ENCODE results near the gene HPCAL1.
"Not testable (repeated sequence)": the region's sequence is repeated elsewhere in the genome, so short reads cannot be mapped to it uniquely, and the experiment has no call there.

HPCAL1 gene

GRCh38 chr2:10434886-10435819 is 132.4 kb downstream of the HPCAL1 start:
- Histone ChIP-seq H3K9ac (ENCODE audit: low read length) (no peak overlapping the region), H3K4me1 (ENCODE audit: control insufficient read depth, insufficient read depth, low read length) (no peaks in the 10 kb centered on the region), H3K27me3 (ENCODE audit: control insufficient read depth, insufficient read depth, low read length) (no peaks in the 10 kb centered on the region; the same call in 1 of the 2 replicates), H3K9me3 (ENCODE audit: control insufficient read depth, insufficient read depth, low read depth, low read length) (no peaks in the 10 kb centered on the region), H3K36me3 (ENCODE audit: control insufficient read depth, insufficient read depth, low read length) (peaks cover 8% of the 10 kb centered on the region), H3K27ac (ENCODE audit: low read depth, low read length) (no peak overlapping the region), H3K4me3 (ENCODE audit: low read depth, low read length) (no peak overlapping the region)

- H3K9me3 ChIP-seq (ENCODE audit: control insufficient read depth, insufficient read depth, low read depth, low read length), result no peaks in the 10 kb centered on the region
- H3K27me3 ChIP-seq (ENCODE audit: control insufficient read depth, insufficient read depth, low read length), result no peaks in the 10 kb centered on the region; the same call in 1 of the 2 replicates
- no peaks in the 10 kb centered on the region for H3K4me1 ChIP-seq (ENCODE audit: control insufficient read depth, insufficient read depth, low read length)
- H3K27ac ChIP-seq (ENCODE audit: low read depth, low read length), result no peak overlapping the region
- H3K9ac ChIP-seq (ENCODE audit: low read length), result no peak overlapping the region
- peaks cover 15% of the 10 kb centered on the region for H3K36me3 ChIP-seq (ENCODE audit: control insufficient read depth, insufficient read depth, low read length)
- H3K4me3 ChIP-seq (ENCODE audit: low read depth, low read length), result no peak overlapping the region
Measured at GRCh38 chr2:10435820-10436204, 133.1 kb downstream of the HPCAL1 start.

DNA sequence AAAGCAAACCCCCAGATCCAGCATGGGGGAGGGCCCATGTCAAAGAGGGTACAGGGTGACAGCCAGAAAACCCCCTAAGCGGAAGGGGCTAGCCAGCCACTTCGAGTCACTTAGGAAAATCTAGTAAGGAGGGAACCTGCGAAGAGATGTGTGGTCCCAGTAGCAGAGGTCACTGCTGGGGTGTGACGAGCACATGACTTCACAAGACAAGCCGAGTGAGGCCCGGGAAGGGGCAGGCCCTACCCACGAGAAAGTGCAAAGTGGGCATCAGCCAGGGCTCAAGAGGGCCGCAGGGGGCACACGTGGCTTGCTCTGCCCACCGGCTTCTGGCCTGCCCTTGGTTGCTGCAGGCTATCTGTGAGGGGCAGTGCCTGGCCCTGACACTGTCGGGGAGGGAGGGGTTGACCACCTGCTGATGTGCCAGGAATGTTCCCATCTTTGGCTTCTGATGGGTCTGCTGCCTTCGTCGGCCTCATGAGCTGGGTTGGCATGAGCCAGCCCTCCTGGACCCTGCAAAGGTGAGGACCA is 133.9 kb downstream of the HPCAL1 start:
- Histone ChIP-seq H3K4me1 (ENCODE audit: control insufficient read depth, insufficient read depth, low read length) (no peaks in the 10 kb centered on the region), H3K27ac (ENCODE audit: low read depth, low read length) (no peak overlapping the region), H3K36me3 (ENCODE audit: control insufficient read depth, insufficient read depth, low read length) (peaks cover 23% of the 10 kb centered on the region), H3K4me3 (ENCODE audit: low read depth, low read length) (no peak overlapping the region), H3K9me3 (ENCODE audit: control insufficient read depth, insufficient read depth, low read depth, low read length) (no peaks in the 10 kb centered on the region), H3K9ac (ENCODE audit: low read length) (no peak overlapping the region), H3K27me3 (ENCODE audit: control insufficient read depth, insufficient read depth, low read length) (no peaks in the 10 kb centered on the region; the same call in 1 of the 2 replicates)

GRCh38 chr2:10437806-10438205 is 135.1 kb downstream of the HPCAL1 start:
- no peaks in the 10 kb centered on the region for H3K9me3 ChIP-seq (ENCODE audit: control insufficient read depth, insufficient read depth, low read depth, low read length)

GRCh38 chr2:10438688-10439087 is 136.0 kb downstream of the HPCAL1 start:
- H3K4me3 ChIP-seq (ENCODE audit: low read depth, low read length), result no peak overlapping the region
- no peak overlapping the region for H3K27ac ChIP-seq (ENCODE audit: low read depth, low read length)
- no peaks in the 10 kb centered on the region for H3K27me3 ChIP-seq (ENCODE audit: control insufficient read depth, insufficient read depth, low read length)
- no peaks in the 10 kb centered on the region for H3K4me1 ChIP-seq (ENCODE audit: control insufficient read depth, insufficient read depth, low read length)
- H3K9me3 ChIP-seq (ENCODE audit: control insufficient read depth, insufficient read depth, low read depth, low read length), result no peaks in the 10 kb centered on the region
- H3K9ac ChIP-seq (ENCODE audit: low read length), result no peak overlapping the region
- H3K36me3 ChIP-seq (ENCODE audit: control insufficient read depth, insufficient read depth, low read length), result peaks cover 43% of the 10 kb centered on the region

More at GRCh38 chr2:10437806-10438205, 135.1 kb downstream of the HPCAL1 start:
- peaks cover 34% of the 10 kb centered on the region for H3K36me3 ChIP-seq (ENCODE audit: control insufficient read depth, insufficient read depth, low read length)
- no peak overlapping the region for H3K27ac ChIP-seq (ENCODE audit: low read depth, low read length)
- no peaks in the 10 kb centered on the region; the same call in 1 of the 2 replicates for H3K27me3 ChIP-seq (ENCODE audit: control insufficient read depth, insufficient read depth, low read length)
- H3K4me3 ChIP-seq (ENCODE audit: low read depth, low read length), result no peak overlapping the region
- no peaks in the 10 kb centered on the region for H3K4me1 ChIP-seq (ENCODE audit: control insufficient read depth, insufficient read depth, low read length)
- no peak overlapping the region for H3K9ac ChIP-seq (ENCODE audit: low read length)

DNA sequence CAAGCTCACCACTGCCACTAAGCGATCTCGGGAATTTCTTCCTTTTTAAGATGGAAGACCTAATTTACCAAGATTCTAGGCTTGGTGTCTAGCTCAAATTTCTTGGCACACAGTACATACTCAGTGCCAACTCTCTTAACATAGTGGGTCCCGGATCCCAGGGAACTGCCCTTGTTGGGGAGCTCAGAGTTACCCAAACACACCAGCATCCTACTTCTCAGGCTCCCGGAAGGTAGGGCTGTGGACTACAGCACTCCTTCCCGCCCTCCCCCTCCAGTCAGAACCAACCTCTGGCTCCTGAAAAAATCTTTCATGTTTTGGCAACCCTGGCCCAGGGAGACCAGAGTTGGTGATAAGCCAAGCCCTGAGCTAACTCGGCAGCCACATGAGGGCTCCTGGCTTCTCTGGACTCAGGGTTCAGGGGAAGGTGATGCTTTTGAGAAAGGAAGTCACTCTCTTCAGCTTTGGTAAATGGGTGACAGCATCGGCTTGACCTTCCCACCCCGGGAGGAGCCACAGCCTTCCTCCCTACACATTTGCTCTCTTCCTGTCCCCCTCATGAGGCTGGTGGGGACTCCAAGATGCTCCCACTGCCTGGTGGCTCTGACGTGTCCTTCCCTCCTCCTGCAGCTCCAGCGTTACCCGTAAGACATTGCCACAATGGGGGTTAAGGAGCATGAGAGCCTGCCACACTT is 136.6 kb downstream of the HPCAL1 start:
- H3K9me3 ChIP-seq (ENCODE audit: control insufficient read depth, insufficient read depth, low read depth, low read length), result no peaks in the 10 kb centered on the region
- H3K27me3 ChIP-seq (ENCODE audit: control insufficient read depth, insufficient read depth, low read length), result no peaks in the 10 kb centered on the region
- no peak overlapping the region for H3K4me3 ChIP-seq (ENCODE audit: low read depth, low read length)
- H3K27ac ChIP-seq (ENCODE audit: low read depth, low read length), result no peak overlapping the region
- H3K9ac ChIP-seq (ENCODE audit: low read length), result no peak overlapping the region
- H3K36me3 ChIP-seq (ENCODE audit: control insufficient read depth, insufficient read depth, low read length), result peaks cover 49% of the 10 kb centered on the region
- H3K4me1 ChIP-seq (ENCODE audit: control insufficient read depth, insufficient read depth, low read length), result no peaks in the 10 kb centered on the region

DNA sequence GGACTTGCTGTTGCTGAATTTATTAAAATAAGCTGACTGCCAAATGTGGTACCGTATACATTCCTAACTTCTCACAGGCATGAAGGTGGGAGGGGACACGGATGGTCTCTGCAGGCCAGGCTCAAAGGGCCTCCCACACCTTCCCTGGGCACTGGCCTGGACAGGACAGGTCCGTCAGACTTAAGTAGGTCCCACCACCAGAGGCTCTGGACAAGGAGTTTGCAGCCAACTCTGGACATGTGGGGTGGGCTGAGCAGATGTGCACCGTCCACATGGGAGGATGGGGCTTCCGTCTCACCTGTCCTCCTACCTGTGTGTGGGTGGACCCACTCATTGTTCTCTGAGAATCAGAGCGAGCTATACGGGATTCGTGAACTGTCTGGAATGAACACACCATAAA is 137.3 kb downstream of the HPCAL1 start:
- Histone ChIP-seq H3K4me3 (ENCODE audit: low read depth, low read length) (no peak overlapping the region), H3K4me1 (ENCODE audit: control insufficient read depth, insufficient read depth, low read length) (no peaks in the 10 kb centered on the region), H3K27ac (ENCODE audit: low read depth, low read length) (no peak overlapping the region), H3K27me3 (ENCODE audit: control insufficient read depth, insufficient read depth, low read length) (no peaks in the 10 kb centered on the region), H3K9me3 (ENCODE audit: control insufficient read depth, insufficient read depth, low read depth, low read length) (no peaks in the 10 kb centered on the region), H3K9ac (ENCODE audit: low read length) (no peak overlapping the region), H3K36me3 (ENCODE audit: control insufficient read depth, insufficient read depth, low read length) (peaks cover 56% of the 10 kb centered on the region)

DNA sequence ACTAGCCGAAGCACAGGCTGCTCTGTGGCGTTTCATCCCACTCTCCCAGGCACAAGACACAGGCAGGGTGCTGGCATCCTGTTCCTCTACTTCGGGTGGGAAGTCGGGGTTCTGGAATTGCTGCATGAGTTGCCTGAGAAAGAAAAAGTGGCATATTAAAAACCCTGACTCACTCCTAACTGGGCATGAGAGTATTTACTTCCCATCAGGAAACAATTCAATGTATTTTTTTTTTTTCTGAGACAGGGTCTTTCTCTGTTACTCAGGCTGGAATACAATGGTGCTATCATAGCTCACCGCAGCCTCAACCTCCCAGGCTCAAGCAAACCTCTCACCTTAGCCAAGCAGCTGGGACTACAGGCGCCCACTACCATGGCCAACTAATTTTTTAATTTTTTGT is 138.0 kb downstream of the HPCAL1 start:
- peaks cover 56% of the 10 kb centered on the region for H3K36me3 ChIP-seq (ENCODE audit: control insufficient read depth, insufficient read depth, low read length)
- no peak overlapping the region for H3K27ac ChIP-seq (ENCODE audit: low read depth, low read length)

DNA sequence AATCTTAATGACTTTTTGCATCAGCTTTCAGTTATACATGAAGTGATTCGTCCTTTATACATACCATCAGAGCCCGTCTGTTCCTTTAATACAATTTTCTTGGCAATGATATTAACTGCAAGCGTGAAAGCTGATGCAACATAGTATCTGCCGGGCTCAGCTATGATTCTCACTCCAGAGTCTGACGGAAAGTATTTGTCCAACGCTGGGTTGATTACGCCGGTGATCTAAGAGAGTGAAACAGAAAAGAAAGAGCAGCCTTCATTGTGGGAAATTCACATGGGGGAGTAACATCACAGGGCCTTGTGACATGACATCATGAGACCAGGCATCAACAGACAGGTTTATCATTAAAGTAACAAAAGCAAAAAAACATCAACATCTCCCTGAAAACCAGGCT is 139.2 kb downstream of the HPCAL1 start:
- Histone ChIP-seq H3K36me3 (ENCODE audit: control insufficient read depth, insufficient read depth, low read length) (peaks cover 56% of the 10 kb centered on the region), H3K9me3 (ENCODE audit: control insufficient read depth, insufficient read depth, low read depth, low read length) (no peaks in the 10 kb centered on the region), H3K4me3 (ENCODE audit: low read depth, low read length) (no peak overlapping the region), H3K27me3 (ENCODE audit: control insufficient read depth, insufficient read depth, low read length) (no peaks in the 10 kb centered on the region; the same call in 1 of the 2 replicates), H3K27ac (ENCODE audit: low read depth, low read length) (no peak overlapping the region), H3K9ac (ENCODE audit: low read length) (no peak overlapping the region), H3K4me1 (ENCODE audit: control insufficient read depth, insufficient read depth, low read length) (peaks cover 7% of the 10 kb centered on the region)

More for the DNA sequence above, 138.0 kb downstream of the HPCAL1 start:
- Histone ChIP-seq H3K4me3 (ENCODE audit: low read depth, low read length) (no peak overlapping the region), H3K4me1 (ENCODE audit: control insufficient read depth, insufficient read depth, low read length) (no peaks in the 10 kb centered on the region), H3K9ac (ENCODE audit: low read length) (no peak overlapping the region), H3K9me3 (ENCODE audit: control insufficient read depth, insufficient read depth, low read depth, low read length) (no peaks in the 10 kb centered on the region), H3K27me3 (ENCODE audit: control insufficient read depth, insufficient read depth, low read length) (no peaks in the 10 kb centered on the region)

DNA sequence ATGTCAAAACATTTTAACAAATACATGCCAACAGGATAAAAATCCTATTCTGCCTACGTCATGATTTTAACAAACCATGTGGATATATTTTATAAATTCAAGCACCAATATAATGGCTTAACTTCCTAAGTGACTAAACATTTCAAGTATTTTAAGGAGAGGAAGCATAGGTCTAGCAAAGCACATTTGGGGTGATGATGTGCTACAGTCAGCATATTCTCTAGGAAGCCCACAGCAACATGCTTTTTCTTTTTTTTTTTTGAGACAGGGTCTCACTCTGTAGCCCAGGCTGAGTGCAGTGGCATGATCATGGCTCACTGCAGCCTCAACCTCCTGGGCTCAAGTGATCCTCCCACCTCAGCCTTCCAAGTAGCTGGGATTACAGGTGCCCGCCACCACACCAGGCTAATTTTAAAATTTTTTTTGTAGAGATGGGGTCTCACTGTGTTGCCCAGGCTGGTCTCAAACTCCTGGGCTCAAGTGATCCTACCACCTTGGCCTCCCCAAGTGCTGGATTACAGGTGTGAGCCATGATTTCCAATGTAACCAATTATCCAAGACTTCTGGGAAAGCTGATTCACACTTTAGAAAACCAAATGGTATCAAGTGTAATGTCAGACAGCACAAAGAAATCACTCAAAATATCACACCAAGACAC is 139.9 kb downstream of the HPCAL1 start:
- H3K27me3 ChIP-seq (ENCODE audit: control insufficient read depth, insufficient read depth, low read length); H3K9me3 ChIP-seq (ENCODE audit: control insufficient read depth, insufficient read depth, low read depth, low read length); H3K4me3 ChIP-seq (ENCODE audit: low read depth, low read length); H3K27ac ChIP-seq (ENCODE audit: low read depth, low read length); H3K4me1 ChIP-seq (ENCODE audit: control insufficient read depth, insufficient read depth, low read length); H3K9ac ChIP-seq (ENCODE audit: low read length): not testable (repeated sequence)
- peaks cover 56% of the 10 kb centered on the region for H3K36me3 ChIP-seq (ENCODE audit: control insufficient read depth, insufficient read depth, low read length)

Data from HUES6 (cell line).